ENCODE data around the gene SENP1.
A peak's percentile ranks its signal among the peaks of the same experiment; 100 is the strongest.
"Not testable (repeated sequence)": the region's sequence is repeated elsewhere in the genome, so short reads cannot be mapped to it uniquely, and the experiment has no call there.

Gene SENP1

DNA sequence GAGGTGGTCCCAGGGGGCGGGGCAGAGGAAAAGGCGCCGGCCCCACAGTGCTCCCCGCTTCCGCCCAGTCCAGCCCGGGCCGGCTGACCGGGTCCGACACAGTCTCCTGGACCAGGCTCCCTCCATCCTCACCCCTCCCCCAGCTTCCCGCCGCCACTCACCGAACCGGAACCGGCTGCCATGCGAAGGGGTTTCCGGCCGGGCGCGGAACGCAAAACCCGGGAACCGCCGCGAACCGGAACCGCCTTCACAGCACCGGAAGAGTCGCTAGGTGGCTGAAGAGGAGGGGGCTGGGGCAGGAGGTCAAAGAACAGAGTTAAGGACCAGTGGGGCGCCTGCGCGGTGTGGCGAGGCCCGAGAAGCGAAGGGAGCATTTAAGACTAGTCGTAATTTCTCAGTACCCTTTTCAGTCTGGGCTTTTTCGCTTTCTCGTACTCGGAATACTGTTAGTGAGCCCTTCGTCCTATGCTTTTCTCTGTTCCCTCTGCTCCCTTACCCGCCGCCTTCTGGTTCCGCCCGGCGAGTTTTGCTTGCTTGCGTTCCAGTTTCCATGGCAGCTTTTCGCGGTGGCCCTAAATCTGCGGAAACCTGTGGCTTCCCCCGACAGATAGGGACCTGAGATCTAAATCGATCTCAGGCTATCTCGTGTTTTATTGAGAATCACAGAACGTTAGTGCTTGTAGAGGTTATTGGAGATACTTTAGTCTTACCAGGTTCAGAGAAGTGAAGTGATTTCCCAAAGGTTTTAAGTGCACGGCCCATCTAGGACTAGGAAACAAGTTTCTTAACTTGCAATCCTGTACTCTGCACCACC, at the start of gene SENP1:
Gene SENP1, minus strand, starts transcription at position 213 of the 814 bp plus-strand sequence. CDS start 4,607 bp downstream, outside the sequence.
- DNase-seq = peak; percentile 78

DNA sequence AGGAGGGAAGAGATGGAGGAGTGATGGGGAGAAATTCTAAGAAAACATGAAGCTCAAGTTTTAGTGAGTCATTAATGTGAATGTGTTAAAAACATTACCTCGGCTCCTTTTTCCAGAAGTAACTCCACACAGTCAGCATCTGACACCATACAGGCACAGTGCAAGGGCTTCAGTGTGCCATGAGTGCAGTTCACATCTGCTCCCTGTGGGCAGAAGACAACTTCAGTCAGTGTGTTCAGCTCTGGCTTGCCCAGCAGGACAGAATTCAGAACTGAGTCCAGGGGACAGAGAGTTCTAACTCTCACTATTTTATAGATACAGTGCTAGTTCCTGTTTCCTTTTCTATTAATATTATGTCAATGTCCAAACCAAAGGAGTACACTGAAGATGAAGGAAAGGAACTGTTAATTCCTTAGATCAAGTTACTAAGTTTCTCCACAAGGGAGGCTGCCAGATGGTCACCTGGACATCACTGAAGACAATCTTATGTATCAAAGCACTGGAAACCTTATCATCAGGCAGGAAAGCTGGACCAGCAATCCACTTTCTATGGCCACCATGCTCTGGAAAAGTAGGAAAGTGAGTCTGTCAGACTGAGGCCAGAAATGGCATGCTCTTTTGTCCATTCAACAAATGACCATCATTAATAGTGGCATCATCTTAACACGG, 45.4 kb upstream of the SENP1 start:
- DNase-seq = no peak

DNA sequence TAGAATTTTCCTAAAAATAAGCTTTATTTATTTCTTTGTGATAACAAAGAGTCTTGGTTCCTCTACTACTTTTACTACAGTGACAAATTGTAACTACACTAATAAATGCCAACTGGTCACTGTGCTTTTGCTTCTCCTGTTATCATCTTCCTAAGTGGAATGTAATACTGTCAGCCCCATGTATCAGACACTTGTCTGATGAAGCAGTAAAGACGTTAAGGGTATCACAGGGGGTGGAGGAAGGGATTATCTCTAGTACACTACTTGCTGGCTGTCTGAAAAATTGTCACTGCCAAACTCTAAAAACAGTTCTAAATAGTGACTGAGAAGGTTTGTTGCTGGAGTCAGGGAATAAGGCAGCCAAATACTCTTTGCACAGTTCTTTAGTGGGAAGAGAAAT, 40.1 kb upstream of the SENP1 start:
- DNase-seq = no peak

DNA sequence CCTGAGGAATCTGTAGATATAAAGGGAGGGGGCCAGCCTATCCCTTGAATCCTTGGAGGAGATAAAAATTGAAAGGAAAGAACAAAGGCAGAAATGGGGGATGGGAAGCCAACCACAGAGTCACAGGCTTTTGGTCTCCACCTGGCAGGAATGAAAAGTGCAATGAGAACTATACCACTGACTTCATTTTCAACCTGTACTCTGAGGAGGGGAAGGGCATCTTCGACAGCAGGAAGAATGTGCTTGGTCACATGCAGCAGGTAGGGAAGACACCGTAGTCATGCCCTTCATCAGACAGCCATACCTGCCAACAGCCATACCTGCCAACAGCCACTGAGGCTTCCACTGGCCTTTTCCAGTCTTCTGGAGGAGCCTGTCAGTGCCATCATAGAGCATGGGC, 38.0 kb upstream of the SENP1 start:
- no peak for DNase-seq

DNA sequence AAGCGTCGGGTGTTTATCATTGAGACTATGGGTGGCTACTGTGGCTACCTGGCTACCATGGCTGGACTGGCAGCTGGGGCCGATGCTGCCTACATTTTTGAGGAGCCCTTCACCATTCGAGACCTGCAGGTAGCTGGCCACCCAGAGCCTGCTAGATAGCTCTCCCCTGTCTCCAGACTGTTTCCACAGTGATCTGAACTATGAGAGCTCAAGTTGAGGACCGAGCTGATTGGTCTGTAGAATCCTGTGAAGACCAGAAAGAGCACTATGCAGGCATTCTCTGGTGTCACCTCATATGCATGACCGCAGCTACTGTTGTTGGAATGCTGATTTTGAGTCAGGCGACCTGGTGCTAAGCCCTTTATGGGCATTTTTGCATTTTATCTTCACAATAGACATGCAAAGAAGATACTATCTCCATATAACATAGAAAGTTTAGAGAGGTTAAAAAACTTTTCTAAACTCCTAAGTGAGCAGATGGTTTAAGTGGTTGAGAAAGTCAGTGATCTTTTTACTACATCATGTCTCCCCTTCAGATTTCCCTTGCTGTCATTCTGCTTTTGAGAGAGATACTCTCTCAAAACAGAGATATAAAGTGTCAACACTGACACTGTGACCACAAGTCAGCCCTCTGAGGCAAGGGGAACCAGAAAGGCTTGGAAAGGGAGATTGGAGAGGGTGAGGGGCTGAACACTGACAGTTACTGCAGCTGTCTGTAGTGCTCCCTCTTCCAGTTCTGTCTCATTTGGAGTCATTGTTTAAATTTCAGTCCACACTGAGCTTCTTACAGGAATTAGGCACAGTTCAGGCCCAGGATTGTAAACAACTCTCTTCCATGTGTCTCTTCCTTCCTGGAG, 37.2 kb upstream of the SENP1 start:
- DNase-seq = no peak

DNA sequence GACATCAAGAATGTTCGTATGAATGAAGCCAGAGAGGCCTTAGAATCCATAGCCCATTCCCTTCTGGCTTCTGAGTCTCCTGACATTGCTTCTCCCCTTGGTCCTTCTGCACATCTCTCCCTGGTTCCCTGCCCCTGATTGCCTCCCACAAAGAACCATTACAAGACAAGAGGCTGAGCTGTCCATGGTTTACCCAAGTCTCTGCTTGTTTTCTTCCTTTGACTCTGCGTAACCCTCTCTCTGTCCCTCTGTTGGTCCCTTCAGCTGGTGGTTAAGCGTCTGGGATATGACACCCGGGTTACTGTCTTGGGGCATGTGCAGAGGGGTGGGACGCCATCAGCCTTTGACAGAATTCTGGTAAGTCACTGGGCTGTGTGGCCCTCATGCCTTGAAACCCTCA, 29.1 kb upstream of the SENP1 start:
- DNase-seq = no peak

DNA sequence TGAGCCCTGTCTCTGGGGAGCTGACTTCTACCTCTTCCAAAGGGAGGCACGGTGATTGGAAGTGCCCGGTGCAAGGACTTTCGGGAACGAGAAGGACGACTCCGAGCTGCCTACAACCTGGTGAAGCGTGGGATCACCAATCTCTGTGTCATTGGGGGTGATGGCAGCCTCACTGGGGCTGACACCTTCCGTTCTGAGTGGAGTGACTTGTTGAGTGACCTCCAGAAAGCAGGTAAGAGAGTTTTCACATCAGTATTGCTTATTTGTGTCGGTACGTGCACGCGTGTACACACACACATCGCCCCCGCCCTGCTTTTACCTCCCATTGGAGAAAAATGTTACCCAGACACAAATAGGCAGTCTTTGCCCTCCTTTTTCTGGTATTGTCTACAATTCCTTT, 26.9 kb upstream of the SENP1 start:
- no peak for DNase-seq

DNA sequence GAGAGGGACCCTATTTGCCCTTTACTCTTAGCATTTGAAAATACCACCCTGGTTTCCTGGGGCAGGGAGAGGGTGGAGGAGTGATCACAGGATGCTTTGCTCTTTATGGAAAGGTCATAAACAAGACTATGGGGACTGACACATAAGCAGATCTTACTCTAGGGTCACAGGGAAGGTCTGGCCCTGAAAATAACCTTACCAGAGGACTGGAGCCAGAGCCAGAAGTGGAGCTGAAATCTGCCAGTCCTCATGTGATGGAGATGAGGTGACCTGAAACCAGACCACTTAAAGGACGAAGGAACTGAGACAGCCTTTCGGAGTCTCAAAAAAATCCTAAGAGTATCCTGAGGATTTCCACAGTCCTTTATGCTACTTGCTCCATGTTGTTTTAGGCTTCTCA, 25.6 kb upstream of the SENP1 start:
- no peak for DNase-seq

DNA sequence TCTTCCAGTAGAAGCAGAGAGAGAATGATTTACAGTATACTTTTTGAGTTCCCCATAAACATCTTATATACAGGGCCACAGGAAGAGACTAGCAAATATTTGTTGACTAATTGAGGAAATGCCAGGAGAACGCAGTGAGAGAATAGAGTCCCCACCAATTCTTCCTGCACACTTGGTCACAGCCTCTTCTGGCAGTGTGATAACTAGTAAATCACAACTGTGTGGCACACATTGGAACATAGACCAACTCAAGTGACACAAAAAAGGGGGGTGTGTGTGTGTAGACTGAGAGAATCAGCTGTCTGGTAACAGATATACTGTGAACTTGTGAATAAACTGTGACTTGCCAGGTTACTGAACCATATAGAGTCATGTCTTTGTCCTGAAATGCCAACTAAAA, 23.5 kb upstream of the SENP1 start:
- no peak for DNase-seq

DNA sequence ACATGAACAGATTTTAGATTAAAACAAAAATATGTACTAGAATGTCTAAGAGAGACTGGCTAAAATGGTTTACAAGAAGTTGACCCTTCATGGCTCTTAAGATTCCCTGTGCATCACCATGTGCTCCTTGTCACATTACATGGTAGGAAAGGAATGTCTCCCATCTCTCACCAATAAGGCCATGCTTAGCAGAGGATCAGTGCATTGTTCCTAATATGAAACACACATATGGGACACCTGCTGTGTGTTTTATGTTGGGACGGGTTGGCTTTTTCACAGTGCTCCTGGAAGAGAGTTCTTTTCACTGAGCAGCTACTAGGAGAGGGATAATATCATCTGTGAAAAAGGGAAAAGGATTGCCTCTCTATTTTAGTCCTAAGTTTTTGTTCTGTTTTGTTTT, 22.9 kb upstream of the SENP1 start:
- no peak for DNase-seq

DNA sequence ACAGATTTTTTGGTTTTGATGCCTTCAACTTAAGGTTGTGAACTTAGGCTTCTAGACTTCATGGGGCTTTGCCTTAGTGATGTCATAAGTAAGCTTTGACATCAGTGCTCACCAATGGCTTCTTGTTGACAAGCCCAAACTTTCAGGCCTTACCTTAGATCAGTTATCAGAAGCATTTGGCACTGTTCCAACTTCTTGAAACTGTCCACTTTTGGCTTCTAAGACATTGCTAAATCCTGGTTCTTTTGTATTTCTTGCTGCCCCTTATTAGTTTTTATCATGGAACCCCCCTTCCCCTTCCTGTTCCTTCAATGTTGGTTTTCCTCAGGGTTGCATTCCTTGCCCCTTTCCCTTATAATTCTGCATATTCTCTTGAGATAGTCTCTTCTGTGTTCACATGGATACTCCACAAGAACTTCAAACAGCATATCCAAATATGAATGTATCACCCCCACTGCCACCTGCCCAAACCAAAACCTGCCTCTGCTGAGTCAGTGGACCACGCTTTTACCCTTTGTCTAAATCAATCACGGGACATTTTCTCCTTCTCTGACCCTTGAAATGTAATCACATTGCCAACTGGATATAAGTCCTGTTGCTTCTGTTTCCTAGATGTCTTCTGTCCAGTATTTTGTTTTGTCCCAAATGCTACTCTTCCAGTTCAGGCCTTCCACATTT, 21.2 kb upstream of the SENP1 start:
- no peak for DNase-seq

DNA sequence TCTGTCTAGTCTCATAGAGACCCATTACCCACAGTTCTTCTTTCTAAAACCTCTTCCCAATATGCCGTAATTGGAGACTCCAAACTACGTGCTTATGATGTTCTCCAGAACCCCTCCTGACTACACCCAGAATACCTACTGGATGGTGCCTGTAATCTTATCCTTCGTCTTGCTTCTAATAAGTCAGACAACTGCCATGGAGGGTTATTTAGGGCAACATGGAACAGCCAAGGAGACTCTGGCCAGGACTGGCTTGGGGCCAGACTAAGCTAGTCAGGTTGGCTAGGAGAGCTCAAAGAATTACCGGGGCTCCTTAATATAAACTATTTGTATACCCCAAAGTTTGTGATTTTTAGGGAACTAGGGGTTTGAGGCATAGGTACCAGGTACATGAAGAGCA, 20.1 kb upstream of the SENP1 start:
- peak; percentile 21 for DNase-seq

DNA sequence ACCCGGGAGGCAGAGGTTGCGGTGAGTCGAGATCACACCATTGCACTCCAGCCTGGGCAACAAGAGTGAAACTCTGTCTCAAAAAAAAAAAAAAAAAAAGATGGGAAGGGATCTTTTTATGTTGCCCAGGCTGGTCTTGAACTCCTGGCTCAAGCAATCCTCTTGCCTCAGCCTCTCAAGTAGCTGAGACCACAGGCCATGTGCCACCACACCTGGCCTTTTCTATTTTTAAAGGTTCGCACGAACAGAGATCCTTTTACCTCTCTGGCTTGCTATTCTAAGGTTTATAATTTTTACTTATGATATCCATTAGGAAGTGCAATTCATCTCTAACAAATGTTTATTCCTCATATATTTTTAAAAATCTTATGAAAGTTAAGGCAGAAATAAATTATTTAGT, 19.7 kb upstream of the SENP1 start:
- not testable (repeated sequence) for DNase-seq

DNA sequence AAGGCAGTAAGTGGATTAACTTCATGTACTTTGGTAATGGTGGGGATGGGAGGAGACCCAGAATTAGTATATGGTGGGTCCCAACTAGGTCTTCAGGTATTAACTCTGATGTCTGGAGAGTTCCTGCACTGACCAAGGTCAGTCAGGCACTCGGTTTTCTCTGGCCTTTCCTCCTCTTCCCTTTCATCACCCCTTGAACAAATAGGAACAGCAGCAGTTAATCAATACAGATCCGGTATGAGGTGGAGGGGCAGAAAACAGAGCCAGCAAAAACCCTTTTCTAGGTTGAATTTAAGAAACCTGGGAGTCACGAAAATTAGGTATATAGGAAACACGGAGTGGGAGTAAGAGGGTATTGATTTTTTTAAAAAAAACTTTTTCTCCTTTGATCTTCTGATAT, 17.3 kb upstream of the SENP1 start:
- no peak for DNase-seq

DNA sequence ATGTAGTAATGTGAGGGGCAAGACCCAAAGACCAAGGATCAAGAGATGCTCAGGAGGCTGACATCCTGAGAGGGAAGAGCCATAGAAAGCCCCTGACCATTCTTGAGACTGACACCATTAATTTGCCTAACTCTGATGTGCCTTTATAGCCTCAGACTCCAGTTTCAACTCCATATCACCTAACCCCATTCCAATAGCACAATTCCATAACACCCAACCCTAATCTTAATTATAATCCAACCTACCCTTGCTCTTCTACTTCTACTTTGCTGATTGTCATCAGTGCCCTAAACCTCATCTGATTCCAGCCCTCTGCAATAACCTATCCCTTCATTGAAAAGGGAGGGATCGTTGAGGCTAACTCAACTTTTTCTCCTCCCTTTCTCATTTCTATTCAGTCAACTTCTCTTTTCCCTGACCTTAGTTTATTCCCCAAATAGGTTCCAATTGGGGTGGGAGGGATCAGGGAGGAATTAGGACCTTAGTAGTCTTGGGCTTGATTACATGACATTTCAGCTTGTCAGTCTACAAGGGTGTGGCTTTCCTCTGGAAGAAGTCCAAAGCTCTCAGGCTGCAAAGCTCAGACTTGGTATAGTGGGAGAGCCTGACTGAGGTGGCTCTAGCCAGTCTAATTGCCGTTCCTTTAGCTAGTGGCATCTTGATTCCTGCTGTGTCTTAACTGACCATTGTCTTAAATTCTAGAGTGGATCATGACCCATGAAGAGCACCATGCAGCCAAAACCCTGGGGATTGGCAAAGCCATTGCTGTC, 16.4 kb upstream of the SENP1 start:
- DNase-seq = no peak

DNA sequence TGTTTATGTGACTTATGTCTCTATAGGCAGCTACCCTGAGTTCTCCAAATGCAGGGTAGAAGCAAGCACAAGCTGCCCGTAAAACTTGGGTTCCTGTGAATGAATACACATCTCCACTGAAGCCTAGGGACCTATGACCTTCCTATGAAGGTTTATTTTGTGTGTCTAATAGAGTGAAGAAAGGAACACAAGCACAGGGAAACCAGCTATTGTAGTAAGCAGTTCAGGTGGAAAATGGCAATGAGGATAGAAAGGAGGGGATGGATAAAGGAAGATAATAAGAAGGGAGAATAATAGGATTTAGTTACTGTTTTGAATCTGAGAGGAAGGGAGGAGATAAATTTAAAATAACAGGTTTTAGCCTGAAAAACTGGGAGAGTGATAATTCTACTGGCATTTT, 15.6 kb upstream of the SENP1 start:
- DNase-seq = no peak

DNA sequence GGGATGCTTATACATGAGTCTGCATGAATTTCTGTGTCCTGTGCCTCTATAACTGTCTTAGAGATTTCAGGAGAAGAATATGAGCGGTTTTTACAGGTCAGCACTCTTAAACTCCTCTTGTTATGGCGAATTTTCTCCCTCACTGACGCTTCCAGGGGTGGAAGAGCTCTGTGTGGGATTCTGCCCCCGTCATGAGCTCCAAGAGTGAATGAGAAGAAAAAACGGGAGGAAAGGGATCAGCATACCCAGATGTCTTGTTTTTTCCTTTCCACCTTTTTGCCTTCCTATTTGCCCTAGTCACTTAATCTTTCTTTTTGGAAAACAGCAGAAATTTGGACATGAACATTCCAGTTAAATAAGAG, 13.9 kb upstream of the SENP1 start:
- no peak for DNase-seq

DNA sequence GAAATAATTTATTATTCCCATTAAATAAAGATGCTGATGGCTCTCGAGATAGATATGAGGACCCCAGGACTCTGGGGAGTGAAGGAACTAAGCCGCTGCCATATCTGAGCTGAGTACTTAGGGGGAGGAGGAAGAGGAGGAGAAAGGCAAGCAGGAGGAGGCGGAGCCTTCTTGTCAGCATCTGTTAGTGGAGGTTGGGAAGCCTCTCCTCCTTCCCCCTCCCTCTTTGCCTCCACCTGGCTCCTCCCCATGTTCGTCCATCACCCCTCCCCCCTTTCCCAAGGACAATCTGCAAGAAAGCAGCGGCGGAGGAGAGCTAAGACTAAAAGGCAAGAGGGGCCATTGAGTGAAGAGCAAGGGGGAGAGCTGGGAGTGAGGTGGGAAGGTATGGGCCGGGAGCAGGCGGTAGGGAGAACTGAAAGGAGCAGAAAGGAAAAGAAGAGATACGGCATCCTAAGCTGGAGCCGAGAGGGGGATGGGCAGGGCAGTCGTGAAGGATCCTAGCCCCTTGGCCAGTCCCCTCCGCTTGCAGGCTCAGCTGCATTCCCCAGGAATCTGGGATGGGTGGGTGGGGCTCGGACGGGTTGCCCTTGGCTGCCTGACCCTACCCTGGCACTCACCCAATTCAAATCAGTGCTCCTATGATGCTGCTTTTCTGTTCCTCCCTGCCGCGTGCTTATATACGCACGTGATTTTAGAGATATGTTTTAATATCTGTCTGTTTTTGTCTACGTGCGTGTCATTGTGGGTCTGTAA, 13.4 kb upstream of the SENP1 start, which contains the start of gene PFKM:
Gene PFKM, plus strand, starts transcription at position 287 of the 756 bp plus-strand sequence. CDS start 3,411 bp downstream, outside the sequence.
- peak; percentile 69 for DNase-seq

DNA sequence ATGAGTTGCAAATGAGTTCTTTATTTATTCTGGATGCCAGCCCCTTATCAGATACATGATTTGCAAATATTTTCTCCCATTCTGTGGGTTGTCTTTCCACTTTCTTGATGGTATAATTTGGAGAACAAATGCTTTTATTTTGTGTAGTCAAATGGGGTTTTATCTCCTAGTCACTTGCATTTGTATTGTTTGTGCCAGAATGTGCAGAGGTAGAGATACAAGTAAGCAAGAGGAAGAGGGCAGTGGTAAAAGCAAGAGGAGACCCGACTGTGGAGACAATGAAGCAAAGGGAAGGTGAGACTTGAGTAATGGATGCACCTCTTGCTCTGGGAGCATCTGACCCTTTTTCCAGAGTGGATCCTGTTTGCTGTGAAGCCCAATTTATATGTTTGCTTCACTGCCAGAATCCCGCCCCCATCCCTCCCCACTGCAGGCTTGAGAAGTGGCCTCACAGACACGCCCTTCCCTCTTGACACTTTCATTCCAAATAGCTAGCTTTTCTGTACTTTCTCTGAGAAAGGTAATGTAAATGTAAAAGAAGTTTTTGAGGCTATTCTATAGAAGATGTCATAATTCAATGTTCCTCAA, 12.5 kb upstream of the SENP1 start:
- no peak for DNase-seq

DNA sequence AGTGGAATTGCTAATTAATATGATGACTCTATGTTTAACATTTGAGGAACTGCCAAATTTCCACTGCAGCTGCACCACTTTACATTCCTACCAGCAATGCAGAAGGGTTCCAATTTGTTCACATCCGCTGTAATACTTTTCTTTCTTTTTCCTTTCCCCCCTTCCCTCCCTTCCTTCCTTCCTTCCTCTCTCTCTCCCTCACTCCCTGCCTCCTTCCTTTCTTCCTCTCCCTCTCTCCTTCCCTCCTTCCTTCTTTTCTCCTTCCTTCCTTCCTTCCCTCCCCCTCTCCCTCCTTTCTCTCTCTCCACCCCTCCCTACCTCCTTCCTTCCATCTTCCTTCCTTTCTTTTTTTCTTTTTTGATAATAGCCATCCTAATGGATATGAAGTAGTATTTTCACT, 10.1 kb upstream of the SENP1 start:
- DNase-seq = no peak

DNA sequence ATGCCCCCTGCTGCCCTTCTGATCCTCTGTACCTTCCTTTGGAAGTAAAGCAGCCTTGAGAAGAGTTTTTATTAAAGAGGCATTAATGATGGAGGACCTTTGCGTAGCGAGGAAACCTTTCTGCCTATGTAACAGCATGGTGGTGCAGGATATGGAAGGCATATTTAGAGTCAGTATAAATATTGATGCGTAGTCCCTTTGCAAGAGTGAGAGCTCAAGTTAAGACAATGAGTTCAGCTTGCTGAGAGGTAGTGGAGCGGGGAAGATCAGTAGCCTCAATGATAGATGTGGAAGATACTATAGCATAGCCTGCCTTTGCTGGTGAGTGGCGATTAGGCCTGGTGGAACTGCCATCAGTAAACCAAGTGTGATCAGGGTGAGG, 5.4 kb upstream of the SENP1 start:
- not testable (repeated sequence) for DNase-seq

All from NCI-H446 treated with DMSO at 0.1 percent for 48 hours (cell line).